Stomach (tissue), 4 donors: Measurements from ENCODE around the gene SLC1A1.

ENCODE experiments used
- CTCF ChIP-seq, 7 experiments: fragments of 450-650 bp in 4 of 7; fragments of 200-600 bp in 3 of 7; sonication (generic) in 3 of 7; IDR thresholded peaks; one replicate each; pipeline ENCODE4 v1.5.1; 2016 to 2019; ENCODE audit warnings: antibody characterized with exemption in 7 of 7, control low read depth in 2 of 7, mild to moderate bottlenecking in 1 of 7
- EP300 ChIP-seq: sonication (generic); formaldehyde crosslinking; IDR thresholded peaks from one replicate; pipeline ENCODE4 v1.6.1; 2017; ENCODE audit warnings: antibody characterized with exemption
- POLR2A ChIP-seq, 4 donors: fragments of 450-650 bp; IDR thresholded peaks; one replicate each; pipeline ENCODE4 v1.6.1; 2016; ENCODE audit warnings: antibody characterized with exemption in 4 of 4, control low read depth in 2 of 4, mild to moderate bottlenecking in 1 of 4, moderate library complexity in 1 of 4
- POLR2AphosphoS5 ChIP-seq, 3 donors: sonication (generic); formaldehyde crosslinking; IDR thresholded peaks; one replicate each; pipeline ENCODE4 v1.6.1; 2016; ENCODE audit warnings: antibody characterized with exemption in 3 of 3

- TF ChIP-seq EP300 (no peak), POLR2AphosphoS5 (IDR thresholded peaks at IDR 0.05) (no peak), CTCF (IDR thresholded peaks at IDR 0.05) (no peak), POLR2A (IDR thresholded peaks at IDR 0.05) (no peak)
Measured at GRCh38 chr9:4548811-4549725, 58.8 kb downstream of the SLC1A1 start.
